Immature natural killer cell (primary cell): ENCODE results near the gene MDM1. TPM values are rescaled to one million over a fixed set of nuclear protein-coding genes. Genes with fewer than 3 reads are reported as not detected.

Experiments used
- DNase-seq, 3 donors: peaks; one replicate each; pipeline ENCODE4 v3.0.0; 2022; ENCODE audit warnings: mixed read lengths in 1 of 3
- H3K27ac Mint-ChIP-seq, 6 donors: one replicate each; pipeline ENCODE4 v1.8.0; 2020; ENCODE audit warnings: mixed read lengths in 6 of 6, mild to moderate bottlenecking in 5 of 6, inconsistent platforms in 4 of 6, moderate library complexity in 3 of 6
- H3K27me3 Mint-ChIP-seq, 3 donors: one replicate each; pipeline ENCODE4 v1.8.0; 2020 to 2021; ENCODE audit warnings: low read depth in 3 of 3, mild to moderate bottlenecking in 3 of 3, mixed read lengths in 3 of 3, moderate library complexity in 3 of 3, inconsistent platforms in 1 of 3
- H3K36me3 Mint-ChIP-seq, 3 donors: one replicate each; pipeline ENCODE4 v1.8.0; 2020; ENCODE audit warnings: mixed read lengths in 3 of 3, inconsistent platforms in 2 of 3, mild to moderate bottlenecking in 2 of 3
- H3K4me1 Mint-ChIP-seq, 2 donors: one replicate each; pipeline ENCODE4 v1.8.0; 2020; ENCODE audit warnings: inconsistent platforms in 2 of 2, mild to moderate bottlenecking in 2 of 2, mixed read lengths in 2 of 2, moderate library complexity in 1 of 2
- H3K4me3 Mint-ChIP-seq, 5 donors: one replicate each; pipeline ENCODE4 v1.8.0; 2020; ENCODE audit warnings: mild to moderate bottlenecking in 5 of 5, mixed read lengths in 5 of 5, inconsistent platforms in 3 of 5, moderate library complexity in 3 of 5
- H3K9me3 Mint-ChIP-seq, 6 donors: one replicate each; pipeline ENCODE4 v1.8.0; 2020; ENCODE audit warnings: mild to moderate bottlenecking in 6 of 6, mixed read lengths in 6 of 6, inconsistent platforms in 4 of 6, moderate library complexity in 3 of 6
- polyA plus RNA-seq, 3 donors: library from polyadenylated mRNA; unstranded; fragments of 300-500 nt; fragmentation: Illumina TruSeq; gene quantifications; one replicate each; pipeline ENCODE4 v1.2.3, GENCODE V29; 2021

MDM1 gene
- polyA plus RNA-seq, 3 donors from 2014 or later, result 13.6 to 19.8 (median 17.3) TPM

DNA sequence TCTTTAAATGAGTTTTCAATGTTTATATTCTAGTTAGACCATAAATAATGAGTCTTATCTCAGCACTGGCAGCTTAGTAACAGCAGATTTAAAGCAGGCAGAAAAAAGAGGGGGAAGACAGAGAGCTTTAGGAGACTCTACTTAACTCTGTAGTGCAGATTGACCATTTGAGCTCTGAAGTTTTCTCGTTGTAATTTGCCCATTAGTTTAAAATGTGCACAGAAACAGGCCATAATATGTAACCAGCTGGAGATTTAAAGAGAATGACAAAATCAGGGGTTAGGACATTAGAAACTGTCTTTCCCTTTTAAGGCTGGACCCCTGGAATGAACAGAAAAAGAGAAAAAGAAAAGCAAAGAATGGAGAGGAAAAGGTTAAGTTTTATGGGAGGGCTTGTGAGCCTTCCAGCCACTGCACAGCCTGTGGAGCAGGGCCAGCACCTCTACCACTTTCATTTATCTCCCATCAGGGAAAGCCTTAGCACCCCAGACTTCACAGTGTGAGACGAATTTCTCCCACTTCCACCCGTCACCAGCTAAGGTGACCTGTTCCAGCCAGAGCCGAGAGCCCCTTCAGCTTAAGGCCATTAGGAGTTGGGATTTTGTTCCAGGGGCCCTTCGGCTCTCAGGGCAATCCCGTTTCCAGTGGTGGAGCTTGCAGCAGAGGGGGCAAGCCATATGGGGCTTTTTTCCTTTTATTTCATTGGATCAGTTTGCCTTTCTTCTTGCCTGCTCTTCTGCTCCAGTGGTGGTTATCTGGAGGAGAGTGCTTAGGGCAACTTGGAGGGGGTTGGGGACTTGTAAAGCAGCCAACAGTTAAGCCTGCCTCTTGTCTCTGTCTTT lies 86.8 kb downstream of the MDM1 start:
- Mint-ChIP-seq H3K4me3 (no peak overlapping the region), H3K4me1 (peaks cover 11 to 13% of the 10 kb centered on the region in 2 donors), H3K27me3 (peaks cover 0 to 2% (median 1%) of the 10 kb centered on the region in 3 donors), H3K36me3 (peaks cover 0 to 4% (median 0%) of the 10 kb centered on the region in 3 donors), H3K27ac (no peak overlapping the region), H3K9me3 (no peaks in the 10 kb centered on the region)
- no peak for DNase-seq

Other genes starting within 250 kb of the MDM1 start
- gene IFNG, start 172.6 kb downstream of the MDM1 start, polyA plus RNA-seq, result 10 to 100 TPM in 2 of 3 donors, 1 to 10 TPM in 1; 6.4 to 16.9 (median 15.7) TPM
- gene IL26, start 106.6 kb downstream of the MDM1 start, polyA plus RNA-seq, result not detected
- gene IL22, start 78.8 kb downstream of the MDM1 start, polyA plus RNA-seq, result not detected